ENCODE results near the gene PTPRM.

DNA sequence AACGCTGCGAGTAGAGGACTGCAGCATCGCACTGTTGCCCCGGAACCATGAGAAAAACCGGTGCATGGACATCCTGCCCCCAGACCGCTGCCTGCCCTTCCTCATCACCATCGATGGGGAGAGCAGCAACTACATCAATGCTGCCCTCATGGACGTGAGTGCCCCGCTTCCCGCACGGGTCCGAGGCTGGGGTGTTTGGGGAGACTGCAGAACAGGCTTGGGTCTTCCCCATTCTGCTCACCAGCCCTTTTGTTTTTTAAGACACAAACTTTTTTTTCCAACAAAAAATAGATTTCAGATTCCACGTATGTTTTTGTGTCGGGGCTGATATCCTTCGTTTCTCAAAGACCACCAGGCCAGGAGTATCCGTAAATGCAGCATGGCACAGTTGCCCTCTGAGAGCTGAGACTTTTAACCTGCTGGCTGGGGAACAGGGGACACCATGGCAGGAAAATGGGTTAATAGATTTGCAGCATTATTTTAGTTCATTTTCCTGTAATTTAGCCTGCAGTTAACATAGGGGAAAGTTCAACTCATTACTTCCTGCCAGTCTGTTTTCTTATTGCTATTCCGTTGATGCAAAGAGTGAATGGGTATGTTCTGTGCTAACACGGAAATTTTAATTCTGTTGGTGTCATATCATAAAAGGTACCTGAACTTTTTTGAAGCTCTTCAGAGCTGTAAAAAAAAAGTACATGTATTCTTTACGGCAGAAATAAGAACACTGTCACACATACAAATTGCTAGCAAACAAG, 812.2 kb downstream of the PTPRM start:
- TF ChIP-seq EZH2 (IDR thresholded peaks at IDR 0.05; ENCODE audit: insufficient read depth, poor library complexity, severe bottlenecking) (no peak), EZH2phosphoT487 (IDR thresholded peaks at IDR 0.05; ENCODE audit: insufficient read depth, low read depth) (no peak)
